ENCODE results near the gene SLC5A11.
"Not testable (repeated sequence)": the region's sequence is repeated elsewhere in the genome, so short reads cannot be mapped to it uniquely, and the experiment has no call there.

The SLC5A11 gene

GRCh38 chr16:24834459-24835335, 11.1 kb upstream of the SLC5A11 start:
- DNase-seq = peak; percentile 58

GRCh38 chr16:24836836-24837235, 8.9 kb upstream of the SLC5A11 start:
- no peak for DNase-seq

GRCh38 chr16:24837969-24838368, 7.8 kb upstream of the SLC5A11 start:
- DNase-seq = no peak

- peak; percentile 84 for DNase-seq
Observed at GRCh38 chr16:24838554-24839266, 7.1 kb upstream of the SLC5A11 start.

- DNase-seq = no peak
Observed at GRCh38 chr16:24839347-24839972, 6.3 kb upstream of the SLC5A11 start.

GRCh38 chr16:24841291-24841690, 4.5 kb upstream of the SLC5A11 start:
- DNase-seq = no peak

GRCh38 chr16:24844101-24845030, 1.4 kb upstream of the SLC5A11 start:
- DNase-seq = no peak

GRCh38 chr16:24845031-24845365, 765 bp upstream of the SLC5A11 start:
- not testable (repeated sequence) for DNase-seq

- no peak for DNase-seq
Observed at GRCh38 chr16:24846548-24847357, 990 bp downstream of the SLC5A11 start.

- DNase-seq = no peak
Observed at GRCh38 chr16:24847358-24847664, 1.5 kb downstream of the SLC5A11 start.

- no peak for DNase-seq
Observed at GRCh38 chr16:24848065-24848464, 2.3 kb downstream of the SLC5A11 start.

- DNase-seq = no peak
Observed at GRCh38 chr16:24849641-24850040, 3.9 kb downstream of the SLC5A11 start.

- DNase-seq = no peak
Observed at GRCh38 chr16:24850289-24850938, 4.7 kb downstream of the SLC5A11 start.

GRCh38 chr16:24851700-24852099, 5.9 kb downstream of the SLC5A11 start:
- DNase-seq = peak; percentile 15

- DNase-seq = peak; percentile 15
Observed at GRCh38 chr16:24852281-24852721, 6.5 kb downstream of the SLC5A11 start.

GRCh38 chr16:24853169-24853824, 7.5 kb downstream of the SLC5A11 start:
- DNase-seq = no peak

- peak; percentile 87 for DNase-seq
Observed at GRCh38 chr16:24853830-24854229, 8.1 kb downstream of the SLC5A11 start.

GRCh38 chr16:24854607-24855171, 8.9 kb downstream of the SLC5A11 start:
- DNase-seq = no peak

GRCh38 chr16:24855678-24856077, 9.9 kb downstream of the SLC5A11 start:
- DNase-seq = no peak

GRCh38 chr16:24856871-24857270, 11.1 kb downstream of the SLC5A11 start:
- not testable (repeated sequence) for DNase-seq
